Mesenchymal stem cell (in vitro differentiated cells and primary cell): ENCODE measurements around the gene RREB1.
"Not testable (repeated sequence)": the region's sequence is repeated elsewhere in the genome, so short reads cannot be mapped to it uniquely, and the experiment has no call there.

Source experiments
- DNase-seq: peaks from one replicate; pipeline ENCODE4 v3.0.0-alpha.2; 2013
- H2AFZ ChIP-seq: one replicate; pipeline ENCODE4 v1.6.1; 2013; ENCODE audit warnings: low read depth, mild to moderate bottlenecking, control low read depth, inconsistent platforms, low read length, moderate library complexity
- H2AK5ac ChIP-seq: 2 replicates; pipeline ENCODE4 v1.6.1; 2013; ENCODE audit warnings: low read length, moderate library complexity, mild to moderate bottlenecking, inconsistent platforms; ENCODE audit not compliant: severe bottlenecking
- H2BK120ac ChIP-seq: one replicate; pipeline ENCODE4 v1.6.1; 2013; ENCODE audit warnings: low read depth, mild to moderate bottlenecking, inconsistent platforms, low read length, moderate library complexity
- H2BK12ac ChIP-seq, 2 experiments: one replicate each; pipeline ENCODE4 v1.6.1; 2013; ENCODE audit warnings: inconsistent platforms in 2 of 2, low read length in 2 of 2, mild to moderate bottlenecking in 2 of 2, moderate library complexity in 2 of 2, control low read depth in 1 of 2
- H2BK15ac ChIP-seq: one replicate; pipeline ENCODE4 v1.6.1; 2013; ENCODE audit warnings: mild to moderate bottlenecking, low read depth, inconsistent platforms; ENCODE audit not compliant: poor library complexity, severe bottlenecking
- H2BK5ac ChIP-seq: 2 replicates; pipeline ENCODE4 v1.6.1; 2013; ENCODE audit warnings: low read depth, mild to moderate bottlenecking, low read length, control low read depth, inconsistent platforms; ENCODE audit not compliant: poor library complexity, severe bottlenecking
- H3K14ac ChIP-seq, 2 experiments: one replicate each; pipeline ENCODE4 v1.6.1; 2013; ENCODE audit warnings: inconsistent platforms in 2 of 2, low read length in 2 of 2, control low read depth in 1 of 2, mild to moderate bottlenecking in 1 of 2, moderate library complexity in 1 of 2
- H3K18ac ChIP-seq, 2 experiments: one replicate each; pipeline ENCODE4 v1.6.1; 2013; ENCODE audit warnings: inconsistent platforms in 2 of 2, low read length in 2 of 2, control low read depth in 1 of 2, low read depth in 1 of 2, mild to moderate bottlenecking in 1 of 2
- H3K23ac ChIP-seq, 2 experiments: one replicate each; pipeline ENCODE4 v1.6.1; 2013; ENCODE audit warnings: inconsistent platforms in 2 of 2, low read length in 2 of 2, mild to moderate bottlenecking in 2 of 2, moderate library complexity in 2 of 2, control low read depth in 1 of 2
- H3K27ac ChIP-seq: 2 replicates; pipeline ENCODE4 v1.5.1; 2013; ENCODE audit warnings: mild to moderate bottlenecking, moderate library complexity, low read length, control low read depth, inconsistent platforms; ENCODE audit not compliant: poor library complexity, severe bottlenecking
- H3K27me3 ChIP-seq, 2 experiments: 2 replicates each; pipeline versions ENCODE4 v1.6.1 to v1.7.0; 2013; ENCODE audit warnings: low read length in 2 of 2, mild to moderate bottlenecking in 2 of 2, moderate library complexity in 2 of 2, control low read depth in 1 of 2, inconsistent platforms in 1 of 2; ENCODE audit not compliant: control insufficient read depth in 1 of 2, insufficient read depth in 1 of 2
- H3K36me3 ChIP-seq, 2 experiments: 2 replicates each; pipeline versions ENCODE4 v1.6.1 to v1.7.0; 2013; ENCODE audit warnings: low read length in 2 of 2, control low read depth in 1 of 2, inconsistent platforms in 1 of 2, low read depth in 1 of 2, mild to moderate bottlenecking in 1 of 2; ENCODE audit not compliant: insufficient read depth in 2 of 2, control insufficient read depth in 1 of 2
- H3K4ac ChIP-seq, 2 experiments: one replicate each; pipeline ENCODE4 v1.6.1; 2013; ENCODE audit warnings: inconsistent platforms in 2 of 2, low read length in 2 of 2, mild to moderate bottlenecking in 2 of 2, moderate library complexity in 2 of 2, control low read depth in 1 of 2, low read depth in 1 of 2
- H3K4me1 ChIP-seq: 2 replicates; pipeline ENCODE4 v1.6.1; 2013; ENCODE audit warnings: low read depth, low read length, control low read depth; ENCODE audit not compliant: control insufficient read depth, insufficient read depth
- H3K4me2 ChIP-seq: 2 replicates; pipeline ENCODE4 v1.6.1; 2013; ENCODE audit warnings: low read length, mild to moderate bottlenecking, inconsistent platforms; ENCODE audit not compliant: poor library complexity, severe bottlenecking
- H3K4me3 ChIP-seq, 2 experiments: 2 replicates each; pipeline versions ENCODE4 v1.5.1 to v1.7.0; 2013; ENCODE audit warnings: low read length in 2 of 2, mild to moderate bottlenecking in 2 of 2, control low read depth in 1 of 2, low read depth in 1 of 2; ENCODE audit not compliant: insufficient read depth in 1 of 2
- H3K79me1 ChIP-seq: replicated peaks from 2 replicates; pipeline ENCODE4 v1.6.1; 2013; ENCODE audit warnings: mild to moderate bottlenecking, control low read depth, low read length, inconsistent platforms; ENCODE audit not compliant: poor library complexity, severe bottlenecking
- H3K9ac ChIP-seq: 2 replicates; pipeline ENCODE4 v1.7.0; 2013; ENCODE audit warnings: mild to moderate bottlenecking, low read length, moderate library complexity
- H3K9me3 ChIP-seq: 2 replicates; pipeline ENCODE4 v1.7.0; 2013; ENCODE audit warnings: mild to moderate bottlenecking, low read length; ENCODE audit not compliant: control insufficient read depth
- H4K8ac ChIP-seq: one replicate; pipeline ENCODE4 v1.6.1; 2013; ENCODE audit warnings: inconsistent platforms, mild to moderate bottlenecking, low read length, moderate library complexity
- H4K91ac ChIP-seq: one replicate; pipeline ENCODE4 v1.6.1; 2013; ENCODE audit warnings: mild to moderate bottlenecking, low read length, inconsistent platforms
- WGBS: methylation state at CpG from one replicate; pipeline ENCODE4 v1.1.7; 2013; ENCODE audit warnings: mixed read lengths; 5-methylcytosine and 5-hydroxymethylcytosine counted together

The RREB1 gene

GRCh38 chr6:7154341-7155139 is 46.8 kb downstream of the RREB1 start:
- Histone ChIP-seq H4K91ac (no peak overlapping the region), H3K14ac (no peak overlapping the region)

GRCh38 chr6:7155871-7156579 is 48.3 kb downstream of the RREB1 start:
- Histone ChIP-seq H3K4ac (no peak overlapping the region), H3K4me3 (no peak overlapping the region), H3K27me3 (no peaks in the 10 kb centered on the region)

More at GRCh38 chr6:7154341-7155139, 46.8 kb downstream of the RREB1 start:
- Histone ChIP-seq H3K27me3 (no peaks in the 10 kb centered on the region), H3K4me1 (peaks cover 25% of the 10 kb centered on the region), H3K4me2 (no peak overlapping the region), H3K4me3 (no peak overlapping the region), H3K27ac (no peak overlapping the region), H2AFZ (no peak overlapping the region), H4K8ac (no peak overlapping the region), H3K79me1 (peaks cover 15% of the 10 kb centered on the region), H3K9ac (no peak overlapping the region), H3K23ac (no peak overlapping the region), H2BK15ac (no peak overlapping the region), H2BK5ac (no peak overlapping the region), H2BK12ac (no peak overlapping the region), H2BK120ac (no peak overlapping the region), H3K9me3 (no peaks in the 10 kb centered on the region), H3K4ac (no peak overlapping the region), H3K18ac (no peak overlapping the region), H2AK5ac (peak overlapping the region; percentile 31), H3K36me3 (peaks cover 0 to 6% of the 10 kb centered on the region in 2 experiments)
- DNase-seq = no peak
- 88% methylated on average over 9 of the region's 13 CpGs for WGBS

GRCh38 chr6:7156643-7157278 is 49.0 kb downstream of the RREB1 start:
- Histone ChIP-seq H3K9me3 (no peaks in the 10 kb centered on the region), H2AK5ac (peak overlapping the region; percentile 10), H2BK15ac (no peak overlapping the region), H4K91ac (no peak overlapping the region), H2BK120ac (no peak overlapping the region), H3K18ac (peak overlapping the region in 1 of 2 experiments; percentile 31), H2AFZ (no peak overlapping the region), H3K9ac (peak overlapping the region; percentile 61), H2BK5ac (no peak overlapping the region), H3K27ac (peak overlapping the region; percentile 3), H3K4me2 (no peak overlapping the region), H3K4me1 (peaks cover 21% of the 10 kb centered on the region), H3K36me3 (peaks cover 4 to 6% of the 10 kb centered on the region in 2 experiments), H3K14ac (no peak overlapping the region), H3K79me1 (peaks cover 24% of the 10 kb centered on the region), H4K8ac (no peak overlapping the region), H2BK12ac (no peak overlapping the region), H3K23ac (no peak overlapping the region), H3K27me3 (no peaks in the 10 kb centered on the region), H3K4me3 (peak overlapping the region in 1 of 2 experiments; percentile 1), H3K4ac (no peak overlapping the region)
- DNase-seq = peak; percentile 49
- WGBS = 33% methylated on average over 8 of the region's 11 CpGs

More at GRCh38 chr6:7155871-7156579, 48.3 kb downstream of the RREB1 start:
- no peak overlapping the region for H4K91ac ChIP-seq
- peaks cover 20% of the 10 kb centered on the region for H3K79me1 ChIP-seq
- H3K36me3 ChIP-seq = peaks cover 4 to 6% of the 10 kb centered on the region in 2 experiments
- no peak overlapping the region for H2BK15ac ChIP-seq
- H3K27ac ChIP-seq = peak overlapping the region; percentile 28
- WGBS = 73% methylated on average over 5 of the region's 7 CpGs
- no peak overlapping the region for H4K8ac ChIP-seq
- no peak overlapping the region for H3K18ac ChIP-seq
- H3K9ac ChIP-seq = peak overlapping the region; percentile 61
- H3K9me3 ChIP-seq = no peaks in the 10 kb centered on the region
- no peak overlapping the region for H2BK5ac ChIP-seq
- no peak overlapping the region for H2BK12ac ChIP-seq
- DNase-seq = no peak
- H3K23ac ChIP-seq = no peak overlapping the region
- H3K14ac ChIP-seq = no peak overlapping the region
- H3K4me2 ChIP-seq = no peak overlapping the region
- no peak overlapping the region for H2BK120ac ChIP-seq
- peaks cover 23% of the 10 kb centered on the region for H3K4me1 ChIP-seq
- peak overlapping the region; percentile 34 for H2AK5ac ChIP-seq
- H2AFZ ChIP-seq = no peak overlapping the region

- H3K36me3 ChIP-seq, H3K14ac ChIP-seq, H3K27me3 ChIP-seq, H3K4me2 ChIP-seq, H3K23ac ChIP-seq, H2BK12ac ChIP-seq, H3K4me3 ChIP-seq, H3K9me3 ChIP-seq, H4K91ac ChIP-seq, H2BK120ac ChIP-seq, H2BK15ac ChIP-seq, H2BK5ac ChIP-seq, DNase-seq, H2AFZ ChIP-seq, H4K8ac ChIP-seq, H3K4ac ChIP-seq: not testable (repeated sequence)
- H3K27ac ChIP-seq = peak overlapping the region; percentile 17
- WGBS = 94% methylated on average over 7 of the region's 7 CpGs
- peak overlapping the region in 1 of 2 experiments; percentile 21 for H3K18ac ChIP-seq
- peaks cover 23% of the 10 kb centered on the region for H3K4me1 ChIP-seq
- H3K9ac ChIP-seq = peak overlapping the region; percentile 22
- peaks cover 29% of the 10 kb centered on the region for H3K79me1 ChIP-seq
- peak overlapping the region; percentile 13 for H2AK5ac ChIP-seq
Observed at GRCh38 chr6:7157307-7157706, 49.5 kb downstream of the RREB1 start.
